MM.1S (cell line): Measurements from ENCODE around the gene BBS12.

Source experiments
- DNase-seq: peaks from one replicate; pipeline ENCODE4 v3.0.0-alpha.2; 2015
- H2AFZ ChIP-seq: fragments of 300-600 bp; sonication (generic); 2 replicates; pipeline ENCODE4 v1.6.0; 2016; ENCODE audit warnings: antibody characterized with exemption, low read length
- H3F3A ChIP-seq: fragments of 300-600 bp; sonication (generic); 2 replicates; pipeline ENCODE4 v1.6.1; 2016; ENCODE audit warnings: mild to moderate bottlenecking, antibody characterized with exemption, low read length, moderate library complexity, mixed read lengths; ENCODE audit not compliant: insufficient read depth
- H3K27ac ChIP-seq: fragments of 300-600 bp; sonication (generic); 2 replicates; pipeline ENCODE4 v1.5.1; 2016; ENCODE audit warnings: mild to moderate bottlenecking, low read length
- H3K27me3 ChIP-seq: fragments of 300-600 bp; sonication (generic); replicated peaks from 2 replicates; pipeline ENCODE4 v1.6.0; 2016; ENCODE audit warnings: low read length; ENCODE audit not compliant: insufficient read depth
- H3K36me3 ChIP-seq: fragments of 300-600 bp; sonication (generic); replicated peaks from 2 replicates; pipeline ENCODE4 v1.6.1; 2016; ENCODE audit warnings: mild to moderate bottlenecking, low read length, mixed read lengths; ENCODE audit not compliant: insufficient read depth
- H3K4me1 ChIP-seq: fragments of 300-600 bp; sonication (generic); 2 replicates; pipeline ENCODE4 v1.6.1; 2016; ENCODE audit warnings: low read length, mixed read lengths
- H3K4me2 ChIP-seq: fragments of 300-600 bp; sonication (generic); 2 replicates; pipeline ENCODE4 v1.6.0; 2016; ENCODE audit warnings: low read depth, low read length
- H3K4me3 ChIP-seq: fragments of 300-600 bp; sonication (generic); 2 replicates; pipeline ENCODE4 v1.5.1; 2016; ENCODE audit warnings: low read length, mixed read lengths
- H3K79me2 ChIP-seq: fragments of 300-600 bp; sonication (generic); 2 replicates; pipeline ENCODE4 v1.6.1; 2016; ENCODE audit warnings: mixed run types, low read length, mixed read lengths
- H3K9ac ChIP-seq: fragments of 300-600 bp; sonication (generic); 2 replicates; pipeline ENCODE4 v1.6.1; 2016; ENCODE audit warnings: low read length, mixed read lengths
- H3K9me2 ChIP-seq: fragments of 300-600 bp; sonication (generic); replicated peaks from 2 replicates; pipeline ENCODE4 v1.6.1; 2016; ENCODE audit warnings: mild to moderate bottlenecking, low read length, mixed read lengths; ENCODE audit not compliant: insufficient read depth
- H3K9me3 ChIP-seq: fragments of 300-600 bp; sonication (generic); replicated peaks from 2 replicates; pipeline ENCODE4 v1.6.1; 2016; ENCODE audit warnings: mild to moderate bottlenecking, low read length, mixed read lengths; ENCODE audit not compliant: insufficient read depth
- H4K20me1 ChIP-seq: fragments of 300-600 bp; sonication (generic); 2 replicates; pipeline ENCODE4 v1.6.1; 2016; ENCODE audit warnings: mild to moderate bottlenecking, low read length, moderate library complexity, mixed read lengths; ENCODE audit not compliant: insufficient read depth
- CTCF ChIP-seq: fragments of 300-600 bp; sonication (generic); IDR thresholded peaks from 2 replicates; pipeline ENCODE4 v1.5.1; 2016; ENCODE audit warnings: antibody characterized with exemption, low read length, mixed read lengths
- EZH2 ChIP-seq: fragments of 300-600 bp; sonication (generic); optimal IDR thresholded peaks from 2 replicates; pipeline ENCODE3; 2017; ENCODE audit warnings: low read depth, mild to moderate bottlenecking, antibody characterized with exemption, low read length, mixed read lengths
- EZH2phosphoT487 ChIP-seq: fragments of 300-600 bp; sonication (generic); IDR thresholded peaks from 2 replicates; pipeline ENCODE4 v1.6.1; 2018; ENCODE audit warnings: antibody characterized with exemption, low read length

The BBS12 gene

GRCh38 chr4:122787940-122788339 lies 55.4 kb downstream of the BBS12 start:
- H3K27ac ChIP-seq: no peak overlapping the region
- no peaks in the 10 kb centered on the region for H3K9me2 ChIP-seq
- no peak overlapping the region for H3K9ac ChIP-seq
- no peak for DNase-seq
- no peak overlapping the region for H2AFZ ChIP-seq
- H3F3A ChIP-seq: no peaks in the 10 kb centered on the region
- H3K4me3 ChIP-seq: no peak overlapping the region
- no peaks in the 10 kb centered on the region for H3K36me3 ChIP-seq
- no peaks in the 10 kb centered on the region for H4K20me1 ChIP-seq
- no peaks in the 10 kb centered on the region for H3K9me3 ChIP-seq
- TF ChIP-seq EZH2phosphoT487 (no peak), CTCF (no peak), EZH2 (no peak)
- H3K4me2 ChIP-seq: no peak overlapping the region
- no peaks in the 10 kb centered on the region for H3K79me2 ChIP-seq
- H3K27me3 ChIP-seq: no peaks in the 10 kb centered on the region
- peaks cover 6% of the 10 kb centered on the region for H3K4me1 ChIP-seq

DNA sequence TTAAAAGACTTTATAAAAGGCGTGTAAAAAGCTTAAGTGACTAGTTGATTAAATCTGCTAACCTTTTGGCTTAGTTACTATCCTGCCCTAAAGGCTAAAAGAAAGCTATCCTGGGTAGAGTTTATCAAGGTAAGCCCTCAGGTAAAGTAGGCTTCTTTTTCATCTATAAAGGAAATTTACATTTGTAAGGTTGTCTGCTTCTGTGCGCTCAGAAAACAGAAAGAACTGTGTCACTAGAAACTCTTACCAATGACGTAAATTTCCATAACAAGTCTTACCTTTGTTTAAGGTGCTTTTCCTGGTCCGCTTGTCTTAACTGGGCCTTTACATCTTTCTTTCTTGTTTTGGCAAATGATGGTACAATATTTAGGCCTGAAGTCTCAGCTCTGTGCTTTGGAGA lies 56.4 kb downstream of the BBS12 start:
- H4K20me1 ChIP-seq: no peaks in the 10 kb centered on the region
- H3K9me3 ChIP-seq: no peaks in the 10 kb centered on the region
- peaks cover 6% of the 10 kb centered on the region for H3K4me1 ChIP-seq
- no peak for TF ChIP-seq EZH2
- no peak for TF ChIP-seq CTCF
- TF ChIP-seq EZH2phosphoT487: no peak
- H3K36me3 ChIP-seq: no peaks in the 10 kb centered on the region
- no peaks in the 10 kb centered on the region for H3K9me2 ChIP-seq
- no peaks in the 10 kb centered on the region for H3F3A ChIP-seq
- H3K27me3 ChIP-seq: no peaks in the 10 kb centered on the region
- no peak overlapping the region for H2AFZ ChIP-seq
- no peak overlapping the region for H3K4me2 ChIP-seq
- no peaks in the 10 kb centered on the region for H3K79me2 ChIP-seq
- no peak overlapping the region for H3K9ac ChIP-seq
- DNase-seq: no peak
- H3K4me3 ChIP-seq: no peak overlapping the region
- no peak overlapping the region for H3K27ac ChIP-seq

GRCh38 chr4:122793811-122794210 lies 61.3 kb downstream of the BBS12 start:
- H3K4me3 ChIP-seq: no peak overlapping the region
- no peaks in the 10 kb centered on the region for H3K9me3 ChIP-seq
- no peak overlapping the region for H3K9ac ChIP-seq
- no peaks in the 10 kb centered on the region for H3K9me2 ChIP-seq
- no peaks in the 10 kb centered on the region for H3K36me3 ChIP-seq
- DNase-seq: no peak
- TF ChIP-seq EZH2phosphoT487 (no peak), EZH2 (no peak), CTCF (no peak)
- no peak overlapping the region for H3K27ac ChIP-seq
- H3K27me3 ChIP-seq: no peaks in the 10 kb centered on the region
- H4K20me1 ChIP-seq: no peaks in the 10 kb centered on the region
- H3K4me1 ChIP-seq: peaks cover 17% of the 10 kb centered on the region
- H3K4me2 ChIP-seq: no peak overlapping the region
- peaks cover 10% of the 10 kb centered on the region for H3F3A ChIP-seq
- H2AFZ ChIP-seq: no peak overlapping the region
- H3K79me2 ChIP-seq: no peaks in the 10 kb centered on the region
